ENCODE measurements around the gene GRM4. TPM values are rescaled to one million over a fixed set of nuclear protein-coding genes. Genes with fewer than 3 reads are reported as not detected.

Gene GRM4
- total RNA-seq, 1 experiment from 2014 or later = 5.6 TPM

GRCh38 chr6:34093854-34094430 lies 51.9 kb downstream of the GRM4 start:
- no peaks in the 10 kb centered on the region for H3K9me3 Mint-ChIP-seq
- Histone ChIP-seq H4K20me1 (ENCODE audit: control insufficient read depth, insufficient read depth, insufficient read length) (peaks cover 2% of the 10 kb centered on the region), H3K27ac (ENCODE audit: insufficient read length, low read depth, low read length) (no peak overlapping the region), H3K23ac (ENCODE audit: insufficient read length, low read depth, low read length) (no peak overlapping the region), H3K9me3 (ENCODE audit: control insufficient read depth, low read depth, low read length) (no peaks in the 10 kb centered on the region), H3K23me2 (ENCODE audit: insufficient read length, low read depth, low read length, poor library complexity, severe bottlenecking) (no peaks in the 10 kb centered on the region), H2AFZ (ENCODE audit: low read length) (no peak overlapping the region), H3K4me1 (ENCODE audit: insufficient read depth, low read length) (no peaks in the 10 kb centered on the region; the same call in 1 of the 2 replicates), H3K79me2 (ENCODE audit: insufficient read depth, low read length) (no peaks in the 10 kb centered on the region), H3T11ph (ENCODE audit: low read length) (no peak overlapping the region), H3K4ac (ENCODE audit: low read depth, low read length) (no peak overlapping the region), H3K4me2 (ENCODE audit: insufficient read depth, insufficient read length, low read length) (no peak overlapping the region), H2BK15ac (ENCODE audit: low read depth, low read length) (no peak overlapping the region), H4K91ac (ENCODE audit: insufficient read length, low read depth, low read length) (no peak overlapping the region), H4K8ac (replicated peaks; ENCODE audit: insufficient read length, low read depth, low read length) (no peak overlapping the region), H3K56ac (ENCODE audit: insufficient read length, low read depth, low read length) (no peak overlapping the region), H4K5ac (ENCODE audit: insufficient read length, low read depth, low read length) (no peak overlapping the region), H2BK12ac (ENCODE audit: insufficient read length, low read depth, low read length) (no peak overlapping the region), H3K27me3 (ENCODE audit: insufficient read depth, low read length) (no peaks in the 10 kb centered on the region), H2BK120ac (ENCODE audit: low read depth, low read length, poor library complexity, severe bottlenecking) (no peak overlapping the region), H3K9ac (ENCODE audit: extremely low read depth, insufficient read length, low read length) (no peak overlapping the region), H3K14ac (ENCODE audit: insufficient read depth, low read length) (no peak overlapping the region), H3K18ac (ENCODE audit: insufficient read length, low read depth, low read length) (no peak overlapping the region), H2BK5ac (ENCODE audit: insufficient read length, low read length) (no peak overlapping the region), H3K79me1 (ENCODE audit: insufficient read depth, low read depth, low read length, poor library complexity, severe bottlenecking) (no peaks in the 10 kb centered on the region), H2BK20ac (ENCODE audit: low read depth, low read length, poor library complexity, severe bottlenecking) (no peak overlapping the region), H2AK5ac (ENCODE audit: insufficient read length, low read length) (no peak overlapping the region)
- DNase-seq = no peak
- H3K4me3 Mint-ChIP-seq = no peak overlapping the region
- peaks cover 31 to 43% of the 10 kb centered on the region in 2 experiments for H3K4me1 Mint-ChIP-seq
- H3K27ac Mint-ChIP-seq = peak overlapping the region in 2 of 3 experiments; percentile 52 to 53; a peak in 2 of 7 replicates
- H3K27me3 Mint-ChIP-seq (ENCODE audit: low read depth) = no peaks in the 10 kb centered on the region; the same call in 1 of the 2 replicates
- no peaks in the 10 kb centered on the region; a peak in 1 of 7 replicates for H3K36me3 Mint-ChIP-seq (ENCODE audit: insufficient read depth in 1 of 3, low read depth in 3 of 3)
- no CpG with 5 or more reads among the region's 4 CpGs for WGBS (ENCODE audit: extremely low coverage, insufficient read length, low lambda C conversion rate)
- TF ChIP-seq, protein P1, sequence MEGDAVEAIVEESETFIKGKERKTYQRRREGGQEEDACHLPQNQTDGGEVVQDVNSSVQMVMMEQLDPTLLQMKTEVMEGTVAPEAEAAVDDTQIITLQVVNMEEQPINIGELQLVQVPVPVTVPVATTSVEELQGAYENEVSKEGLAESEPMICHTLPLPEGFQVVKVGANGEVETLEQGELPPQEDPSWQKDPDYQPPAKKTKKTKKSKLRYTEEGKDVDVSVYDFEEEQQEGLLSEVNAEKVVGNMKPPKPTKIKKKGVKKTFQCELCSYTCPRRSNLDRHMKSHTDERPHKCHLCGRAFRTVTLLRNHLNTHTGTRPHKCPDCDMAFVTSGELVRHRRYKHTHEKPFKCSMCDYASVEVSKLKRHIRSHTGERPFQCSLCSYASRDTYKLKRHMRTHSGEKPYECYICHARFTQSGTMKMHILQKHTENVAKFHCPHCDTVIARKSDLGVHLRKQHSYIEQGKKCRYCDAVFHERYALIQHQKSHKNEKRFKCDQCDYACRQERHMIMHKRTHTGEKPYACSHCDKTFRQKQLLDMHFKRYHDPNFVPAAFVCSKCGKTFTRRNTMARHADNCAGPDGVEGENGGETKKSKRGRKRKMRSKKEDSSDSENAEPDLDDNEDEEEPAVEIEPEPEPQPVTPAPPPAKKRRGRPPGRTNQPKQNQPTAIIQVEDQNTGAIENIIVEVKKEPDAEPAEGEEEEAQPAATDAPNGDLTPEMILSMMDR (conservative IDR thresholded peaks at IDR 0.05) = no peak

Measured in H9 (cell line).